ENCODE data around the gene DHRS3. TPM values are rescaled to one million over a fixed set of nuclear protein-coding genes. Genes with fewer than 3 reads are reported as not detected.

DHRS3 gene
- total and polyA plus RNA-seq, 2 donors (not counting 3 experiments of a cell fraction or from before 2014, with no cell fraction given) = 54.3 to 75.2 TPM

DNA sequence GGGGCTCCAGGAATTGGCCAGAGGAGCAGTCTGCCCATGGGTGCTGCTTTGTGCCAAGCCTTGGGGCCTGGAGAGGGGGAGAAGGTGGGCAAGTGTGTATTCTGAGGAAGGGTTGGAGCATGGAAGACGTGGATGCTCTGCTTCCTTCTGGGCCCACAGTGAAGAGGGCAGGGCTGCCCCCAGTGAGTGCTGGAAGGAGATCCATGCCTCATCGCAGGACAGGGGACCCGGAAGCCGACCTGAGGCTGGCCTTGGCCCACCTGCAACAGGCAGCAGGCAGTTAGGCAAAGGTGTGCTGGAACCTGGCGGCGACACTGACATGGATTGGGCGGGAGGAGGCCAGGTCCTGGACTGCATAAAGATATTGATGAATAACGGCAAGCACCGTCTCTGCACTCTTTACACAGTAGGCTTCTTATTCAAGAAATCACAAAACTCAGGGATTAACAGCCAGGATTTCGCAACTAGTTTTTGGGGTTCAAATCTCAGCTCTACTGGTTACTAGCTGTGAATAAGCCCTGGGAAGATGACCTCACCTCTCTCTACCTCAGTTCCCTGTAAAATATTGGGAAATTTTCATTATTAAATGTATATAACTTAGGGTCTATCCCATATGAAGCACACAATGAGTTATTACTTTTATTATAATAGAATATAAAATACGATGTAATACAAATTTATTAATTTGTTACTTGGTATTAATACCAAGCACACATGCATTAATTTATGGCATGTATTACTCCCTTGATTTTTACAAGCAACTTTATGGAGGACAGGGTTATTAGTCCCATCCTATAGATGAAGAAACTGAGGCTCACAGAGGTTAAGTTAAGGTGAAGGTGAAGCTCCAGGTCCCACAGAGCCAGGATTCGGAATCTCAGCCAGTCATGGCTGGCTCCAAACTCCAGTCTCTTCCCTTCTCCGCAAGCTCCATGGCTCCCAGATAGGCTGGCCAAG is 62.3 kb downstream of the DHRS3 start:
- Histone ChIP-seq H3K9ac (replicated peaks; ENCODE audit: extremely low read depth, insufficient read depth, low read length) (no peak overlapping the region), H3K36me3 (ENCODE audit: control insufficient read depth in 2 of 2, extremely low read depth in 1 of 2, insufficient read depth in 2 of 2, low read length in 2 of 2) (no peaks in the 10 kb centered on the region), H3K9me3 (replicated peaks; ENCODE audit: control insufficient read depth, insufficient read depth, low read length) (no peaks in the 10 kb centered on the region), H3K4me2 (ENCODE audit: insufficient read depth, low read length) (no peak overlapping the region), H3K27ac (ENCODE audit: insufficient read depth, low read depth, low read length) (no peak overlapping the region), H3K4me3 (replicated peaks in 1 of 3; ENCODE audit: insufficient read depth in 1 of 3, low read depth in 1 of 3, low read length in 3 of 3) (no peak overlapping the region), H3K9me1 (replicated peaks; ENCODE audit: control insufficient read depth, extremely low read depth, insufficient read depth, low read length) (no peaks in the 10 kb centered on the region), H3K27me3 (ENCODE audit: control insufficient read depth in 2 of 2, insufficient read depth in 2 of 2, low read length in 2 of 2) (no peaks in the 10 kb centered on the region), H3K4me1 (ENCODE audit: control insufficient read depth, extremely low read depth, insufficient read depth, low read length) (no peaks in the 10 kb centered on the region), H3K79me2 (ENCODE audit: control insufficient read depth, insufficient read depth, low read length) (no peaks in the 10 kb centered on the region), H4K20me1 (replicated peaks; ENCODE audit: control insufficient read depth, extremely low read depth, insufficient read depth, low read length) (no peaks in the 10 kb centered on the region), H2AFZ (ENCODE audit: low read depth, low read length) (no peak overlapping the region)
- FAIRE-seq (no peak), DNase-seq (ENCODE audit: low read depth, low spot score) (no peak)
- dilution Hi-C loops (cut with MboI; ENCODE audit: extremely low pct_ligation_motif_present, low sequenced_read_pairs) = no loop called here
- ChIA-PET POLR2A (no interaction called here), CTCF (interaction anchor here (0.7 kb wide), 1 partner anchor 40 kb away, joined by 4 read pairs; no protein-coding TSS in a partner anchor)
- BruUV-seq (replicated peaks) = no TSS peak
- TF ChIP-seq MYC (IDR thresholded peaks at IDR 0.05; ENCODE audit: low read depth, low read length) = no peak
- TF ChIP-seq, protein P1, sequence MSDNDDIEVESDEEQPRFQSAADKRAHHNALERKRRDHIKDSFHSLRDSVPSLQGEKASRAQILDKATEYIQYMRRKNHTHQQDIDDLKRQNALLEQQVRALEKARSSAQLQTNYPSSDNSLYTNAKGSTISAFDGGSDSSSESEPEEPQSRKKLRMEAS (IDR thresholded peaks at IDR 0.05; ENCODE audit: insufficient read depth, insufficient read length) = no peak
- intact Hi-C loops (cut with micrococcal nuclease) = no loop called here

DNA sequence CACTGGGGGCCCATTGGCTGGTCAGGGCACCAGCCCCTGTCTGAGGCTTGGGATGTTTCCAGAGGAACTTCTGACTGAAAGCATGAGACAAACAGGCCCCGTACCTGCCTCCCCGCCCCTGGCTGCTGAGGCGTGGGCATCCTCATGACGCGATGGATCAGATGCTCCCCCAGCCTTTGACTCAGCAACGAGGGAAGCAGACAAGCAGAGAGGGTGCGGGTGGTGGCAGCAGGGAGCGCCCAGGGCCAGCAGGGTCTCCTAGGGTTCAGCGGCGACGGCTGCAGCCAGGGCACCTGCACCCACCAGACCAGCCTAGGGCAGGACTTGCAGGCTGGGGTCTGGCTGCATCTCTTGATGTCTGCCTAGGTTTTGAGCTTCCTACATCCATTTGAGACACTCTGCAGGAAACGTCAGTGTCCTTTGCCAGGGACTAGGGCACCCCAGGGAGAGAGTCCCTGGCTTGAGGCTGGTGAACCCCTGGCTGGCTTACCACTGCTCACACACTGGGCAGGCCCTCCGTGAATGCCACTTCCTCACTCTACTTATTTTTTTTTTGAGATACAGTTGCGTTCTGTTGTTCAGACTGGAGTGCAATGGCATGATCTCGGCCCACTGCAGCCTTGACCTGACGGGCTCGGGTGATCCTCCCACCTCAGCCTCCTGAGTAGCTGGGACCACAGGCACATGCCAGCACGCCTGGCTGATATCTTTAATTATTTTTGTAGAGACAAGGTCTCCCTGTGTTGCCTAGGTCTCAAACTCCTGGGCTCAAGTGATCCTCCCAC is 63.3 kb downstream of the DHRS3 start:
- no peak for DNase-seq (ENCODE audit: low read depth, low spot score)
- ChIA-PET POLR2A (no interaction called here), CTCF (no interaction called here)
- FAIRE-seq = no peak
- no peaks in the 10 kb centered on the region for H3K27me3 ChIP-seq (ENCODE audit: control insufficient read depth in 2 of 2, insufficient read depth in 2 of 2, low read length in 2 of 2)
- H3K36me3 ChIP-seq (ENCODE audit: control insufficient read depth in 2 of 2, extremely low read depth in 1 of 2, insufficient read depth in 2 of 2, low read length in 2 of 2) = no peaks in the 10 kb centered on the region
- no peaks in the 10 kb centered on the region for H3K79me2 ChIP-seq (ENCODE audit: control insufficient read depth, insufficient read depth, low read length)
- peaks cover 6% of the 10 kb centered on the region for H3K4me1 ChIP-seq (ENCODE audit: control insufficient read depth, extremely low read depth, insufficient read depth, low read length)
- H3K9me3 ChIP-seq (replicated peaks; ENCODE audit: control insufficient read depth, insufficient read depth, low read length) = no peaks in the 10 kb centered on the region
- dilution Hi-C loops (cut with MboI; ENCODE audit: extremely low pct_ligation_motif_present, low sequenced_read_pairs) = no loop called here
- BruUV-seq (replicated peaks) = no TSS peak
- no peak overlapping the region for H3K4me2 ChIP-seq (ENCODE audit: insufficient read depth, low read length)
- no peak overlapping the region for H2AFZ ChIP-seq (ENCODE audit: low read depth, low read length)
- H3K9ac ChIP-seq (replicated peaks; ENCODE audit: extremely low read depth, insufficient read depth, low read length) = no peak overlapping the region
- H4K20me1 ChIP-seq (replicated peaks; ENCODE audit: control insufficient read depth, extremely low read depth, insufficient read depth, low read length) = no peaks in the 10 kb centered on the region
- no peaks in the 10 kb centered on the region for H3K9me1 ChIP-seq (replicated peaks; ENCODE audit: control insufficient read depth, extremely low read depth, insufficient read depth, low read length)
- H3K27ac ChIP-seq (ENCODE audit: insufficient read depth, low read depth, low read length) = no peak overlapping the region
- no peak for TF ChIP-seq POLR2AphosphoS5 (IDR thresholded peaks at IDR 0.05; ENCODE audit: insufficient read depth, low read depth, low read length)
- TF ChIP-seq MYC (IDR thresholded peaks at IDR 0.05; ENCODE audit: low read depth, low read length) = no peak
- no peak for TF ChIP-seq EZH2 (IDR thresholded peaks at IDR 0.05; ENCODE audit: borderline replicate concordance, low read depth, low read length, severe bottlenecking)
- intact Hi-C loops (cut with micrococcal nuclease) = no loop called here
- H3K4me3 ChIP-seq (replicated peaks in 1 of 3; ENCODE audit: insufficient read depth in 1 of 3, low read depth in 1 of 3, low read length in 3 of 3) = no peak overlapping the region
